Femur (tissue), 1 donor: ENCODE results near the gene S100A7.
"Not testable (repeated sequence)": the region's sequence is repeated elsewhere in the genome, so short reads cannot be mapped to it uniquely, and the experiment has no call there.

ENCODE experiments used
- DNase-seq: peaks from one replicate; pipeline ENCODE4 v3.0.0-alpha.2; 2017

S100A7 gene

DNA sequence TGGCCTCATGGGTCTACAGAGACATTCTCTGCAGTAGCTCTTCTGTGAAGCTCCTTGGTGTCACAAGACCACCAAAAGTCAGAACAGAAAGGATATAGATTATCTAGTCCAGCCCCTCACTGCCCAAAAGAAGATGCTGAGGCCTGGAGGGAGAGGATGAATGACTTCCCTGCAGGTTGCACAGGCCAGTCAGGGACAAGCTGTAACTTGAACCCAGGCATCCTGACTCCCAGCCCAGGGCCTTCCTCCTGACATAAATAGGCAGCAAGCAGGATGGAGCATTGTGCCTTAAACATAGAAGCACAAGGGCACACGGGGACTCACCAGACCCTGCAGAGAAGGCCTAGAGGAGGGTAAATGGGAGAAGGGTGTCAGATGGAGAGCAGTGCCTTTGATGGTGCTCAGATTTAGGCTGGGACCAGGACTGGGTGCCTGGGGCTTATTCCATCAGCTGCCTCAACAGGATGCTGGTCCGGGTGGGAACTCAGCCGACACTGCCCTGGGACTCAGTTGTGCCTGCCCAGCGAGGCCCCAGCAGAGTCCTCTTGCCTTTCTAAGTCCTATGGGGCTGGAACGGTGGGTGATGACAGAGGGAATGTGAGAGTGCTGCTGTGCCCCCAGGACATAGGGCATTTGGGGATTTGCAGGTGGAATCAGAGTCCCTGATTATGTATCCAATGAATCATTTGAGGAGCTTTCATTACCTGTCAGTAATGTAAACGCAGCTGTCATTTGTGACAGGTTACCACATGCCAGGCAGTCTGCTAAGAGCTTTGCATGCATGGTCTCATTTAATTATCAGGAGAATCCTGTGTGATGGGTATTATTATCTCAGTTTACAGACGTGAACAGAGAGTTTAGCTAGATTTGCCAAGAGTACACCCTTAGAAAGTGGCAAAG, 30.9 kb downstream of the S100A7 start:
- no peak for DNase-seq

DNA sequence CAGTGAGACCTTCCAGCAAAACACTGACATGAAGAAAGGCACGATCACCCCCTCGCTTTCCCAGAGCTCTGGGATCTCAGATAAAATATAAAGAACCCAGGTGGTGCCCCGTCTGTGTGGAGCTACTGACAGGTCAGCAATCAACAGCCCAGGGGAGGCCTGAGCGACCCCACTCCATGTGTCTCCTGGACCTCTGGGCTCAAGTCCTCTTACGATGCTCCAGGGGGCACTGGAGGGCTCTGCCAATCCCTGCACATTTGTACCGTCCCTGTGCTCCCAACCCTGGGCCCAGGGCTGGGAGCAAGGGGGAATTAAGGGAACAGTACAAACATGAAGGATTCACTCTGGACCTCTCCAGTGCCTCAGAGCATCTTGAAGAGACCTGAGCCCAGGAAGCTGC, 31.7 kb downstream of the S100A7 start:
- no peak for DNase-seq

DNA sequence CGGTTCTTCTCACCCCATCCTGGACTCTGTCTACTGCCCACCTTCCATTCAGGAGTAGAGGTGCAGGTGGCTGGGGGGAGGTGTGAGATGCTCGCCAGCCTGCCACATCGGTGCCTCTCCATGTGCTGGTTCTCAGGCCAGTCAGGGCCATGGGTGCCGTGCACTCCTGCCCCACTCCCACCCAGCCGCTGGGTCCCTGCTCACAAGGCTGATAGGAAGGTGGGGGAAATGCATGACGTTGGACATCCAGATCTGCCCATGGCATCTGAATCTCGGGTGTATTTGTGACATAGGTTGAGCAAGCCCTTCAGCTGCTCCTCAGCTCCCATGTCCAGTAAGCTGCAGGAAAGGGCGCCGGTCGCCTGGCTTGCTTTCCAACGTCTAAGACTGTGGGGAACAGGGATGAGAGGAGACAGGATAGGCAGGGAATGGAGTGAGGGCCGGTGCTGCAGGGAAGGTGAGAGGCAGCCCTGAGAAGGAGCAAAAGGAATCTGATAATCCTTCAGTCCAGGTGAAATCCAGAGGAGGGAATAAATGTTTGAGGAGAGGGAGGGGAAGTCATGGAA, 32.3 kb downstream of the S100A7 start:
- DNase-seq: no peak

DNA sequence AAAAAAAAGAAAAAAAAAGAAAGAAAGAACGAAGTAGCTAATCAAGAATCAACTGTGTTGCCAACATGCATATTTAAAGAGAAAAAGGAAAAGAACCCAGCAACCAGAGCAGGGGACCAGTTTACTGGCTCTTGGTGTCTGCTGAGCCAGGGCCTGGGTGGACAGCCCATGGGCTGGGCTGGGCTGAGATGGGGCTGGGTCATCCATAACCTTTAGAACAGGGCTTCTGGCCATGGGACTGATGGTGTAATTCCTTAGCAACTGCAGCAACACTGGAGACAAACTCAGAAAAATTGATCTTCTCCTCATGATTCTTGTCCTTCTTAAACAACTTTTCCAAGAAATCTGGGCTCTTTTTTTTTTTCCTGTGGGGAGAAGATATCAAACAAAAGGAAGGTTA, 33.6 kb downstream of the S100A7 start:
- no peak for DNase-seq

DNA sequence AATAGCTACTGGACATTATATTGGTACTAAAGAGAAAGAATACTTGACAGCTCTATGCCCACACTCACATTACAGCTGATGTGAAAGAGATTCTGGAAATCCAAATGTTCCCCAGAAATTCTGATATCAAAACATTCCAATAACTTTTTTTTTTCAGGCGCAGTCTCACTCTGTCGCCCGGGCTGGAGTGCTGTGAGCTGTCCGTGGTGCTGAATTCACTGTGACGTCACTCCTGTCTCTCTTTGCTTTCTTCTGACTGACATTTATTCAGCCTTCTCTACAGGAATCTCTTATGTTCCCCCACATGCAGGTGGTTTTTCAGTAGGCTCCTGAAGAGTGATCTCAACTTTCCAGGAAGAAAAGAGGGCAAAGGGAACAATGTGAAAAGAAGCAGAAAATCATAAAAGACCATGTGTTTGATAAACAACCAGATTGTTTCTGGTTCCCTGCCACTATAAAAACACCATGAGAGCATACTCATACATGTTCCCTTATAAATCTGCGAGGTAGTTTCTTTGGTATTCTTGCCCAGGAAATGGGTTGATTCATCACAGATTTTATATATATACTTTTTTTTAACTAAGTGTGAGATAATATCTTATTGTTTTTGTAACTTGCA, 37.9 kb downstream of the S100A7 start:
- peak; percentile 82 for DNase-seq

DNA sequence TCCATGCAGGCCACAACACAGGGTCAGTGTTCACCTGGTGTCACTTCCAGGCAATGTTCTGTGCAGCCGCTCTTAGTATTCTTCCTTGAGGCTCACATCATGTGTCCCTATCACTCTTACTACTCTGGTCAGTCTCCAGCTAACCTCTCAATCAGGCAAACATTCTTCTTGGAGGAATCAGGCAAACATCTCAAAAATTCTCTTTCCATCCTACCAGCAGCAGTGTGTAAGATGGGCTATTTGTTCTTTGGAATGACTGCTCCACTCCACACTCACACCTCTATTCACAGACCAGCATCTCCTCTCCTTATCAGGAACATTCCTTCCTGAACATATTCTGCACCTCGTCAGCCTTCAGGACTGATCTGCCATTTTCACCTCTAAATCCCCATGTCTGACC, 40.1 kb downstream of the S100A7 start:
- no peak for DNase-seq

DNA sequence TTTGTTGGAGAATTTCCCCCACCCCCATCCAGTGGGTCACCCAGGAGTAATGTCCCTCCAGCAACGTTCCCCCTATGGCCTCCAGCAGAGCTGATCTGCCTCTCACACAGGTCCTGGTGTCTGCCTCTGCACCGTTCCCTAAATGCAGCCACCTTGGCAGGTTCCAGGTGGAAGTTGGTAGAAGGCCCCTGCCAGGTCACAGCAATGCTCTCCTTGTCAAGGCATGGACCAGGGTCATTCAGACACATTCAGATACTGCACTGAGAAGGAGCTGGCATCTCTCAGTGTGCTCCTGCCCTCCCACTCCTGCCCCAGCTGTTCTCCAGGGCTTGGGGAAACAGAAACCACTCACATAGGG, 41.0 kb downstream of the S100A7 start:
- not testable (repeated sequence) for DNase-seq

DNA sequence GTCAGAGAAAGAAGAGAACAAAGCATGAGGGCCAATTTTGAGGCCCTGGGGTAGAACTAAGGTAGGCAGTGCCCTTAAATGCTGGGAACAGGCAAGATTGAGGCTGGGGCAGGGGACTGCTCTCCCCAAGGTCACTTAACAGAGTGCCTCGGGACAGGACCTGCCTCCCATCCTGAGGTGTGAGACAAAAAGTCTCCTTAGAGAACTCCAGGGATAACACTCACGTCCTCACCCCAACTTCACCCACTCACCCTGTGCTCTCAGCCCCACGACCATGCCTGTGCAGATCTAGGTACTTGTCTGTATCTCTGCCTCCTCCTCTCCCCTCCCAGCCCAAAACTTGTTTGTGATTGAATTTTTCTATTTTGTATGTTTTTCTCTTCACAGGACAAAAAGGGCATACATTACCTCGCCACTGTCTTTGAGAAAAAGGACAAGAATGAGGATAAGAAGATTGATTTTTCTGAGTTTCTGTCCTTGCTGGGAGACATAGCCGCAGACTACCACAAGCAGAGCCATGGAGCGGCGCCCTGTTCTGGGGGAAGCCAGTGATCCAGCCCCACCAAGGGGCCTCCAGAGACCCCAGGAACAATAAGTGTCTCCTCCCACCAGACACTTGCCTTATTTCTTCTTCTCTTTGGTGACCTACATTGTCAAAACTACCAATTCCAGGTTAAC, 41.6 kb downstream of the S100A7 start:
- not testable (repeated sequence) for DNase-seq

DNA sequence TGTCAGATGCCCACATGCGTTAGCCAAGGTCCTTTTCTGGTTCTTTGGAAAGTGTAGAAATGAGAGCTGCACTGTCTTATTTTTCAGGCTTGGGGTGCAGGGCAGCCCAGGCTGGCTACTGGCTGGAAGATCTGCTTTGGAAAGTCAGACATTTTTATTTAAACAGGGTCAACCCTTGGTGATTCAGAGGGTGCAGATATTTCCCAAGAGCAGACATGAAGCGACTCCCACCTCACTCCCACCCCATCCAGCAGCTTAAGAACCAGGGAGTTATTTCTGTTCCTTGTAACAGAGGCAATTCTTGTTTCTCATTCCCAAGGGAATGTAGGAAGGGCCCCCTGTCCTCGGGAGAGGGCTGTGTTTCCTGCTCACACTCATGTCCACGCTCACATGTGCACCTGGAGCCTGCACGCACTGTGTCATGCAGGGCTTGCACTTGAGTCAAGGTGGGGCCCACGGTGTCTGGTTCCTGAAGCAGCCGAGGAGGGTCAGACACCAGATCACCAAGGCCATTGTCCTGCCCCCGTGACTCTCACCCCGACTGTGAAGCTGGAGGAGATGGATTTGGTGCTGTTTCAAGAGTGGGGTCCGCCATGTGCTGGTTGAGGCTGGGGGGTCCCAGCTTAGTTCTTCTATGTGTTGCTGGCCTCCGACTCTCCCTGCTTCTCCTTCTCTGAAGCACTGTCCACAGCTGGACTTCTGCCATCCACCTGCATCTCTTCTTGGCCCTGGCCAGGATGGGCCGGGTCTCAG, 43.1 kb downstream of the S100A7 start:
- no peak for DNase-seq

DNA sequence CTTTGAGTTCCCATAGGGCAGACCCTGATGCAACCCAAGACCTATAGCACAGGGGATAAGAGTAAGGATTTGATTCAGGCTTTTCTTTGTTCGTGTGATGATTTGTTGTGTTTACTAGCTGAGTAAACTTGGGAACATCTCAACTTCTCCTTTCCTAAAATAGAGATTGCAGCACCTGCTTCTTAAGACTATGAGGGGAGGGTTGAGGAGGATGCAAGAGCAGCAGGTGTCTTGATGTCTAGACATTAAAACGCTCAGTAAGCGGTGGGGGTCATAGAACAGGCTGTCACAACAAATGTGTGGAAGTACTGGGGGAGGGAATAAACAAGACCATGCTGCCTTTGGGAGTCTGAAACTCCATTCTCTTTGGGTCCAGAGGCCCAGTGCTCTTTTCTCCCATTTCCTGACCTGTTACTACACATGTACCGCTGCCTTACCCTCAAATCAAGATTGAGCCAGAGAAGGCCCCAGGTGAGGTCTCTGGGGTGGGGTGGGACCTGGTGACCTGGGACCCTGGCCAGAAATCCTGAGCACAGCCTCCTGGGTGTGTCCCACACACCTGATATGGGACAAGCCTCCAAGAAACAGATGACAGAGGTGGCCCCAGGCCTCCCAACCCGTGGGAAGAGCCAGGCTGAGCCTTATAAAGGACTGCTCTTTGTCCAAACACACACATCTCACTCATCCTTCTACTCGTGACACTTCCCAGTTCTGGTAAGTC, 44.4 kb downstream of the S100A7 start, which contains the start of gene S100A7A:
TSS of gene S100A7A (plus strand) at position 671 of the 721 bp plus-strand sequence. CDS start 1,563 bp downstream, outside the sequence.
- no peak for DNase-seq

DNA sequence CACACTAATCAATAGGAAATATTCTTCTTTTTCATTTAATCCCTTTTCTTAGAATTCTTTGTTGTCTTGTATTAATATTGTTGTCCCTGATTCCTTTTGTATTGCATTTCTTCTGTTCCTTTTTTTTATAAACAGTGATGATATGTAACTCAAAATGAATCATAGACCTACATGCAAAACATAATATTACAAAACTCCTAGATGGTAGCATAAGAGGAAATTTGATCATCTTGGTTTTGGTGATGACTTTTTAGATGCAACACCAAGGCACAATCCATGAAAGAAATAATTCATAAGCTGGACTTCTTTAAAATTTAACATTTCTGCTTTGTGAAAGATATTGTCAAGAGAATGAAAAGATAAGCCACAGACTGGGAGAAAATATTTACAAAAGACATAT, 46.5 kb downstream of the S100A7 start:
- not testable (repeated sequence) for DNase-seq
